ENCODE results near the gene FCER1G. TPM values are rescaled to one million over a fixed set of nuclear protein-coding genes. Genes with fewer than 3 reads are reported as not detected.

FCER1G gene
- polyA plus RNA-seq, 4 donors: 11.6 to 79.8 (median 41.8) TPM

DNA sequence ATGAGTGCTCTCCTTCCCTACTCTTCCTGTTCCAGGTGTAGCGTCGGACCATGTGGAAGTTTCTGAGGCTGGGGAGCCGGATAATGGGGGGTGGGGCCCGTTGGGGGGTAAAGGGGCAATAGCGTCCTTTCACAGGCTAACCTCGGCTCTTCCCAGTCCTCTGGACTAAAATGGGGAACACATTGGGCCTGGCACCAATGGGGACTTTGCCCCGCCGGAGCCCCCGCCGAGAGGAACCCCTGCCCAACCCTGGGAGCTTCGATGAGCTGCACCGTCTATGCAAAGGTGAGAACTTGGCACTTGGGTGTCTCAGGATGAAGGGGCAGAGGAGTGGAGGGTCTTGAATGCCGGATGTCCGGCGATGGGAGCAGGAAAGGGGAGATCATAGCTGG lies 11.2 kb downstream of the FCER1G start:
- Histone ChIP-seq H3K4me1 (ENCODE audit: control insufficient read depth in 3 of 3, insufficient read depth in 2 of 3, low read depth in 1 of 3, low read length in 2 of 3) (peaks cover 0 to 67% (median 8%) of the 10 kb centered on the region in 3 donors), H3K36me3 (ENCODE audit: control insufficient read depth in 3 of 3, insufficient read depth in 2 of 3, low read depth in 1 of 3, low read length in 3 of 3) (peaks cover 3 to 35% (median 11%) of the 10 kb centered on the region in 3 donors), H3K27me3 (ENCODE audit: control insufficient read depth in 3 of 3, insufficient read depth in 3 of 3, low read length in 3 of 3) (no peaks in the 10 kb centered on the region), H3K9me3 (ENCODE audit: control insufficient read depth in 2 of 2, insufficient read depth in 1 of 2, low read depth in 1 of 2, low read length in 1 of 2) (no peaks in the 10 kb centered on the region), H3K27ac (ENCODE audit: low read depth in 1 of 3, low read length in 2 of 3) (peak overlapping the region; percentile 28 to 55 (median 55)), H3K4me3 (ENCODE audit: low read depth in 1 of 3, low read length in 3 of 3) (peak overlapping the region; percentile 45 to 89 (median 64))
- WGBS, 3 donors: 6 to 9% (median 6%) methylated on average over 15 of the region's 15 CpGs
- FAIRE-seq (no peak), DNase-seq (no peak)

DNA sequence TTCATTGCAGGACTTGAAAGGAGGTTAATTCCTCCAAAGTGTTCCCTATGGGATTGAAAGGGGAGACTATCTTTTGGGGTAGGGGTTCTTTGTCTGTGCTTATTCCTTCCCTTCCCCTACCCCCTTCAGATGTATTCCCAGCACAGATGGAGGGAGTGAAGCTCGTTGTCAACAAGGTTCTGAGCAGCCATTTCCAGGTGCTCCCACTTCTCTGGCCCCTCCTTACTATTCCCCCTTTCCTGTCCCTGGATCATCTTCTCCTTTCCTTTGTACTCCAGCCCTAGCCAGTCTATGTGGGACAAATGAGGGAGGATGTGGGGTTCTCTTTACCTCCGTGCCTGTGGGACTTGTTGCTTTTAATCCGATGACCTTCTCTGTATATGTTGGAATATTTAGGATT lies 11.7 kb downstream of the FCER1G start:
- peaks cover 0 to 67% (median 8%) of the 10 kb centered on the region in 3 donors for H3K4me1 ChIP-seq (ENCODE audit: control insufficient read depth in 3 of 3, insufficient read depth in 2 of 3, low read depth in 1 of 3, low read length in 2 of 3)

DNA sequence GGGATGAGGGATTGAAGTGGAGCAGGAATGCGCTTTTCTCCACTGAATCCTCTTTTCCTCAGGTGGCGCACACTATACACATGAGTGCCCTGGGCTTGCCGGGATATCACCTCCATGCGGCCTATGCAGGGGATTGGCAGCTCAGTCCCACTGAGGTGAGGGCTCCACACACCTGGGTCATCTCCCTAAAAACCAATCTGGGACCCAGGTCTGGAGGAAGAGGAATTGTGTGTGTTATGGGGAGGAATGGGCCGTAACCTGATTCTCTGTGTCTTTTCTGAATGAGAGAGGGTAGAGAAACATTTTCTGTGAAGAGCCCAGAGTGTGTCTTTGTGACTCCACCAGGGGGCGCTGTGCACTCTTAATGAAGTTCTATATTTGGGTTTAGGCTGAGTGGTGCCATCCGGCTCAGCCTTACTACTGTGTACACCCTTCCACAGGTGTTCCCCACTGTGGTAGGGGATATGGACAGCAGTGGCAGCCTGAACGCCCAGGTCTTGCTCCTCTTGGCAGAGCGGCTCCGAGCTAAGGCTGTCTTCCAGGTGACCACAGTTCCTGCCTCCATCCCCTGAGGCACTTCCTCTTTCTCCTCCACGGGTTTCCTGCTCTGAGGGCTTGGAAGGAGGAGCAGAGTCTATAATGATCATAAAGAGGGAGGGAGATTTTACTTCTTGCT lies 12.2 kb downstream of the FCER1G start:
- FAIRE-seq (no peak), DNase-seq (peak; percentile 82 to 89)
- Histone ChIP-seq H3K27ac (ENCODE audit: low read depth in 1 of 3, low read length in 2 of 3) (peak overlapping the region; percentile 18 to 55 (median 28)), H3K36me3 (ENCODE audit: control insufficient read depth in 3 of 3, insufficient read depth in 2 of 3, low read depth in 1 of 3, low read length in 3 of 3) (peaks cover 3 to 36% (median 11%) of the 10 kb centered on the region in 3 donors), H3K27me3 (ENCODE audit: control insufficient read depth in 3 of 3, insufficient read depth in 3 of 3, low read length in 3 of 3) (no peaks in the 10 kb centered on the region), H3K9me3 (ENCODE audit: control insufficient read depth in 2 of 2, insufficient read depth in 1 of 2, low read depth in 1 of 2, low read length in 1 of 2) (no peaks in the 10 kb centered on the region), H3K4me1 (ENCODE audit: control insufficient read depth in 3 of 3, insufficient read depth in 2 of 3, low read depth in 1 of 3, low read length in 2 of 3) (peaks cover 0 to 66% (median 8%) of the 10 kb centered on the region in 3 donors), H3K4me3 (ENCODE audit: low read depth in 1 of 3, low read length in 3 of 3) (peak overlapping the region in 2 of 3 donors; percentile 64 to 89)
- WGBS, 3 donors: 39 to 43% (median 40%) methylated on average over 10 to 11 of the region's 11 CpGs

More for the DNA sequence above, 11.7 kb downstream of the FCER1G start:
- Histone ChIP-seq H3K27me3 (ENCODE audit: control insufficient read depth in 3 of 3, insufficient read depth in 3 of 3, low read length in 3 of 3) (no peaks in the 10 kb centered on the region), H3K36me3 (ENCODE audit: control insufficient read depth in 3 of 3, insufficient read depth in 2 of 3, low read depth in 1 of 3, low read length in 3 of 3) (peaks cover 3 to 35% (median 11%) of the 10 kb centered on the region in 3 donors), H3K4me3 (ENCODE audit: low read depth in 1 of 3, low read length in 3 of 3) (peak overlapping the region in 2 of 3 donors; percentile 64 to 89), H3K27ac (ENCODE audit: low read depth in 1 of 3, low read length in 2 of 3) (peak overlapping the region in 2 of 3 donors; percentile 28 to 55), H3K9me3 (ENCODE audit: control insufficient read depth in 2 of 2, insufficient read depth in 1 of 2, low read depth in 1 of 2, low read length in 1 of 2) (no peaks in the 10 kb centered on the region)
- DNase-seq (peak in 1 of 2 donors; percentile 21), FAIRE-seq (no peak)
- WGBS, 3 donors: 49 to 61% (median 50%) methylated on average over 3 of the region's 3 CpGs

DNA sequence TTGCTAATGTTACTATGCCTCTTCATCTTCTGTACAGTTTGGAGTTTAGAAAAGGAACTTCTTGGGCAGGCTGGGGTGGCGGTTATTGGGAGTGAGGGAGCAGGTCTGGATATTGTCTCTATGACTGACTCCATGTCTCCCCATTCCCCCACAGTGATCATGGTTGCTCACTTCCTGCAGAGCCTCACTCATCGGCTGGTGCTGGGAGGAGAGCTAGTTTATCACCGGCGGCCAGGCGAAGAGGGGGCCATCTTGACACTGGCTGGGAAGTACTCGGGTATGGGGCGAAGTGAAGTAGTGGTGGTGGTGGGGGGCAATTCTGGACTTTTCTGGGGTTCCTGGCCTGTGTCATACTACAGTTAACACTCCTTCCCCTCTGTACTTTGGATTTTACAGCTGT lies 12.9 kb downstream of the FCER1G start:
- 92 to 99% (median 92%) methylated on average over 7 of the region's 7 CpGs for WGBS, 3 donors
- Histone ChIP-seq H3K4me1 (ENCODE audit: control insufficient read depth in 3 of 3, insufficient read depth in 2 of 3, low read depth in 1 of 3, low read length in 2 of 3) (peaks cover 0 to 59% (median 8%) of the 10 kb centered on the region in 3 donors), H3K4me3 (ENCODE audit: low read depth in 1 of 3, low read length in 3 of 3) (peak overlapping the region in 1 of 3 donors; percentile 5), H3K27ac (ENCODE audit: low read depth in 1 of 3, low read length in 2 of 3) (peak overlapping the region in 1 of 3 donors; percentile 55), H3K9me3 (ENCODE audit: control insufficient read depth in 2 of 2, insufficient read depth in 1 of 2, low read depth in 1 of 2, low read length in 1 of 2) (no peaks in the 10 kb centered on the region), H3K36me3 (ENCODE audit: control insufficient read depth in 3 of 3, insufficient read depth in 2 of 3, low read depth in 1 of 3, low read length in 3 of 3) (peaks cover 3 to 41% (median 11%) of the 10 kb centered on the region in 3 donors), H3K27me3 (ENCODE audit: control insufficient read depth in 3 of 3, insufficient read depth in 3 of 3, low read length in 3 of 3) (no peaks in the 10 kb centered on the region)
- FAIRE-seq (no peak), DNase-seq (peak in 1 of 2 donors; percentile 33)

DNA sequence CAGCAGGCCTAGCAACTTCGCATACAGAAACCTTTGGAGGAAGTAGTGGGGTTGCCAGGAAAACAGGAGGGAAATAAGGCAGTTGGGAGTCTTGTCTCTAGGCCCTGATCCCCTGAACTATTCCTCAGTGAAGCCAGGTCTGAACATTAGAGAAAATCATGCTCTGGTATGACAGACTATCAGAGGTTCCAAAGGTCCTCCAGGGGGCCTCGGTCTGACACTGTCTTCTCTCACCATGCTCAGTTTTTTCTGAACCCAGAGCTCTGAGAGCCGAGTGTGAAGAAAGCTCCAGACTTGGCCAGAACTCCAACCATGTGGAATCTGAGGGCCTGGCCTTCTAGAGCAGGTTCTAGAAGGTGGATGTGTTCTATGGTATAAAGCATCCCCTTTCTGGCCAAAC lies 14.8 kb downstream of the FCER1G start:
- Histone ChIP-seq H3K27me3 (ENCODE audit: control insufficient read depth in 3 of 3, insufficient read depth in 3 of 3, low read length in 3 of 3) (no peaks in the 10 kb centered on the region), H3K4me1 (ENCODE audit: control insufficient read depth in 3 of 3, insufficient read depth in 2 of 3, low read depth in 1 of 3, low read length in 2 of 3) (peaks cover 0 to 46% (median 4%) of the 10 kb centered on the region in 3 donors), H3K9me3 (ENCODE audit: control insufficient read depth in 2 of 2, insufficient read depth in 1 of 2, low read depth in 1 of 2, low read length in 1 of 2) (no peaks in the 10 kb centered on the region), H3K27ac (ENCODE audit: low read depth in 1 of 3, low read length in 2 of 3) (peak overlapping the region in 1 of 3 donors; percentile 55), H3K36me3 (ENCODE audit: control insufficient read depth in 3 of 3, insufficient read depth in 2 of 3, low read depth in 1 of 3, low read length in 3 of 3) (peaks cover 3 to 41% (median 11%) of the 10 kb centered on the region in 3 donors), H3K4me3 (ENCODE audit: low read depth in 1 of 3, low read length in 3 of 3) (no peak overlapping the region)
- FAIRE-seq: no peak
- WGBS, 3 donors: 59 to 62% (median 62%) methylated on average over 3 of the region's 3 CpGs
- DNase-seq: peak in 1 of 2 donors; percentile 51

DNA sequence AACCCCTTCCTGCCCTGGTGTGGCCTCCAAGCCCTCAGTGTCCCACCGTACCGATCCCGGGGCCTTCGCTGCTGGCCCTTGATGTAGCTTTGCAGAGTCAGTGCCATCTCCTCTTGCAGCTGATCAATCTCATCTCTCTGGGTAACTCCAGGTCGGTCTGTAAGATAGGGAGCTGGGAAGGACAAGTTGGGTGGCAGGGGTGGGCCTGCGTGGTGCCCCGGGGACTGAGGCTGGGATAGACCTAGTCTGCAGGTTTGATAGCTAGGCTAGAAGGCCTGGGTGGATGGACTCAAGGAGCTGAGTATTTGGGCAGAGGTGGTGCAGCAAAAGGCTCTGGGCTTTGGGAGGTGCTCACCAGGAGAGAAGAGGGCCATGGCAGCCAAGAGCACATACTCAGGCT lies 15.7 kb downstream of the FCER1G start:
- DNase-seq: no peak
- WGBS, 3 donors: 95 to 96% (median 96%) methylated on average over 7 of the region's 7 CpGs
- no peak for FAIRE-seq

DNA sequence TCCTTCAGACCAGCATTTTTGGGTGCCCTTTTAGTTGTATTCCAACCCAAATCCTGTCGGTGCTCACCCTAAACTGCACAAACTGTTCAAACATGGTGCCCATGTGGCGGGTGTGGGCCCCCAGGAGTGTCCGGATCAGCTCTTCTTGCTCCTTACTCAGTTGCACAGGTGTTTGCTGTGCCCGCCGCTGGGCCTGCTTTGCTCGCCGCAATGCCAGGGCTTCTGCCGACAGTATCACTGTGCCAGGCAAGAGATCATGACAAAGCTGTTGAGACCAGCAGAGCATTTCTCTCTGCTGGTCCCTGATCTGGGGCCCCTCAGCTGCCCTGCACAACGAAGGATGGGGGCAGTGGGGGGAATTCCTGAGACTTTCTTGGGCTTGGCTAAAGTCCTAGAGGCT lies 18.0 kb downstream of the FCER1G start:
- DNase-seq (no peak), FAIRE-seq (no peak)
- H3K36me3 ChIP-seq (ENCODE audit: control insufficient read depth in 3 of 3, insufficient read depth in 2 of 3, low read depth in 1 of 3, low read length in 3 of 3): peaks cover 3 to 35% (median 11%) of the 10 kb centered on the region in 3 donors
- H3K27me3 ChIP-seq (ENCODE audit: control insufficient read depth in 3 of 3, insufficient read depth in 3 of 3, low read length in 3 of 3): no peaks in the 10 kb centered on the region
- no peaks in the 10 kb centered on the region for H3K9me3 ChIP-seq (ENCODE audit: control insufficient read depth in 2 of 2, insufficient read depth in 1 of 2, low read depth in 1 of 2, low read length in 1 of 2)
- WGBS, 3 donors: 86 to 87% (median 86%) methylated on average over 9 of the region's 9 CpGs
- H3K4me1 ChIP-seq (ENCODE audit: control insufficient read depth in 3 of 3, insufficient read depth in 2 of 3, low read depth in 1 of 3, low read length in 2 of 3): peaks cover 0 to 30% (median 0%) of the 10 kb centered on the region in 3 donors
- no peak overlapping the region for H3K27ac ChIP-seq (ENCODE audit: low read depth in 1 of 3, low read length in 2 of 3)
- H3K4me3 ChIP-seq (ENCODE audit: low read depth in 1 of 3, low read length in 3 of 3): no peak overlapping the region

More for the DNA sequence above, 15.7 kb downstream of the FCER1G start:
- no peaks in the 10 kb centered on the region for H3K27me3 ChIP-seq (ENCODE audit: control insufficient read depth in 3 of 3, insufficient read depth in 3 of 3, low read length in 3 of 3)
- no peak overlapping the region for H3K27ac ChIP-seq (ENCODE audit: low read depth in 1 of 3, low read length in 2 of 3)
- H3K4me3 ChIP-seq (ENCODE audit: low read depth in 1 of 3, low read length in 3 of 3): no peak overlapping the region
- H3K9me3 ChIP-seq (ENCODE audit: control insufficient read depth in 2 of 2, insufficient read depth in 1 of 2, low read depth in 1 of 2, low read length in 1 of 2): no peaks in the 10 kb centered on the region
- peaks cover 3 to 41% (median 11%) of the 10 kb centered on the region in 3 donors for H3K36me3 ChIP-seq (ENCODE audit: control insufficient read depth in 3 of 3, insufficient read depth in 2 of 3, low read depth in 1 of 3, low read length in 3 of 3)
- H3K4me1 ChIP-seq (ENCODE audit: control insufficient read depth in 3 of 3, insufficient read depth in 2 of 3, low read depth in 1 of 3, low read length in 2 of 3): peaks cover 0 to 40% (median 0%) of the 10 kb centered on the region in 3 donors

DNA sequence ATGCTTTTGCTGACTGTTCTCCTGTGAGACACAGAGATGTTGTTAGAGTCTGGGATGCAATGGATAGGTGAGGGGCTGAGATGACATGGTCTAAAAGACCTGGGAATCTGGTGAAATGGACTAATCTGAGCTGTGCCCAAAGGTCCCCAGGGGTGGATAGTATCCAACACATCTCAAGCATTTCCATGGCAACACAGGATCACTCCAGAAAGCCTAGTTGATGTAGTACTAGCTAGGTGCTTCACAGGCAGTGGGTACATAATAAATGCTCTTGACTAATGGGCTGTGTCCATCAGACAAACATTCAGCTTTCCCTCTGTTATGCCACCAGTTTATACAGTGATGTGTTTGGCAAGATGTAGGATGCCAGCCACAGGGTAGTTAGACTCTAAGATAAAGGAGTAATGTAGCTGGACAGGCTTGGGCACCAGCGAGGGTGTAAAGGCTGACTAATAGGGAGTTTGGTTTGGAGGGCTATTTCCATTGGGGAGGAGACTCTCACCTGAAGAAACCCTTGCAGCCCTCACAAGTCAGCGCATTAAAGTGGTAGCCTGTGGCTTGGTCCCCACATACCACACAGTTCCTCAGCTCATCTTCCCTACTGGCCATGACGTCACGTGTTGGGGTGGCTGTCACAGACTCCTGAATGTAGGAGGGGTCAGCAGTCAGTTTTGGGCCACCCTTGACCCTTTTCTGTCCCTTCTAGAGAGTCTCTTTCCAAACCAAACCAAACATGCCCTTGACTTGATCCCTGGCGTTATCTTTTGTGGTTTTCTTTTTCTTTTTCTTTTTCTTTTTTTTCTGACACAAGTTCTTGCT lies 21.1 kb downstream of the FCER1G start:
- DNase-seq (no peak), FAIRE-seq (no peak)
- no peaks in the 10 kb centered on the region for H3K9me3 ChIP-seq (ENCODE audit: control insufficient read depth in 2 of 2, insufficient read depth in 1 of 2, low read depth in 1 of 2, low read length in 1 of 2)
- H3K4me1 ChIP-seq (ENCODE audit: control insufficient read depth in 3 of 3, insufficient read depth in 2 of 3, low read depth in 1 of 3, low read length in 2 of 3): peaks cover 0 to 17% (median 0%) of the 10 kb centered on the region in 3 donors
- H3K27me3 ChIP-seq (ENCODE audit: control insufficient read depth in 3 of 3, insufficient read depth in 3 of 3, low read length in 3 of 3): no peaks in the 10 kb centered on the region
- H3K27ac ChIP-seq (ENCODE audit: low read depth in 1 of 3, low read length in 2 of 3): no peak overlapping the region
- H3K36me3 ChIP-seq (ENCODE audit: control insufficient read depth in 3 of 3, insufficient read depth in 2 of 3, low read depth in 1 of 3, low read length in 3 of 3): peaks cover 0 to 7% (median 0%) of the 10 kb centered on the region in 3 donors
- 81 to 85% (median 83%) methylated on average over 5 of the region's 5 CpGs for WGBS, 3 donors
- H3K4me3 ChIP-seq (ENCODE audit: low read depth in 1 of 3, low read length in 3 of 3): no peak overlapping the region

Data from small intestine (tissue), 7 donors.